Neuronal stem cell (in vitro differentiated cells): ENCODE data around the gene ASPM.
A peak's percentile ranks its signal among the peaks of the same experiment; 100 is the strongest.

Experiments used
- DNase-seq: peaks from one replicate; pipeline ENCODE4 v3.0.0-alpha.2; 2013; ENCODE audit warnings: low spot score
- H2AFZ ChIP-seq: one replicate; pipeline ENCODE4 v1.6.1; 2013; ENCODE audit warnings: mild to moderate bottlenecking, low read length, inconsistent platforms
- H2AK5ac ChIP-seq: 2 replicates; pipeline ENCODE4 v1.6.1; 2013; ENCODE audit warnings: low read depth, mild to moderate bottlenecking, inconsistent platforms, low read length, moderate library complexity, mixed read lengths
- H2BK120ac ChIP-seq: 2 replicates; pipeline ENCODE4 v1.6.1; 2013; ENCODE audit warnings: low read depth, mild to moderate bottlenecking, inconsistent platforms, low read length, moderate library complexity, mixed read lengths
- H2BK12ac ChIP-seq: one replicate; pipeline ENCODE4 v1.6.1; 2013; ENCODE audit warnings: low read length, inconsistent platforms
- H2BK15ac ChIP-seq: 2 replicates; pipeline ENCODE4 v1.6.1; 2013; ENCODE audit warnings: mild to moderate bottlenecking, low read length, inconsistent platforms, mixed read lengths
- H2BK5ac ChIP-seq: one replicate; pipeline ENCODE4 v1.6.1; 2013; ENCODE audit warnings: inconsistent platforms, mild to moderate bottlenecking, low read length, moderate library complexity
- H3K14ac ChIP-seq: one replicate; pipeline ENCODE4 v1.6.1; 2013; ENCODE audit warnings: low read length, inconsistent platforms
- H3K18ac ChIP-seq: 2 replicates; pipeline ENCODE4 v1.6.1; 2013; ENCODE audit warnings: low read length, inconsistent platforms
- H3K23ac ChIP-seq: 2 replicates; pipeline ENCODE4 v1.6.1; 2013; ENCODE audit warnings: low read depth, mild to moderate bottlenecking, mixed read lengths, low read length, inconsistent platforms; ENCODE audit not compliant: poor library complexity
- H3K27ac ChIP-seq: replicated peaks from 3 replicates; pipeline ENCODE4 v1.5.1; 2013; ENCODE audit warnings: low read length, inconsistent platforms
- H3K27me3 ChIP-seq, 3 experiments: 2 replicates each; pipeline ENCODE4 v1.6.1; 2013; ENCODE audit warnings: low read length in 3 of 3, mild to moderate bottlenecking in 2 of 3, inconsistent platforms in 1 of 3, low read depth in 1 of 3, mixed read lengths in 1 of 3, moderate library complexity in 1 of 3; ENCODE audit not compliant: control insufficient read depth in 3 of 3, insufficient read depth in 3 of 3
- H3K36me3 ChIP-seq, 2 donors: replicated peaks in 1 of 2; 2 replicates each; pipeline ENCODE4 v1.6.1; 2013; ENCODE audit warnings: low read length in 2 of 2; ENCODE audit not compliant: control insufficient read depth in 2 of 2, insufficient read depth in 2 of 2
- H3K4ac ChIP-seq: 2 replicates; pipeline ENCODE4 v1.6.1; 2013; ENCODE audit warnings: inconsistent platforms, mild to moderate bottlenecking, low read length, moderate library complexity
- H3K4me1 ChIP-seq, 2 donors: 1 replicate in 1 of 2; 2 replicates in 1 of 2; pipeline ENCODE4 v1.6.1; 2013; ENCODE audit warnings: low read length in 2 of 2, low read depth in 1 of 2; ENCODE audit not compliant: control insufficient read depth in 2 of 2, insufficient read depth in 1 of 2
- H3K4me2 ChIP-seq: one replicate; pipeline ENCODE4 v1.6.1; 2013; ENCODE audit warnings: mild to moderate bottlenecking, low read length, inconsistent platforms; ENCODE audit not compliant: insufficient read depth, poor library complexity, severe bottlenecking
- H3K4me3 ChIP-seq, 2 donors: 2 replicates each; pipeline ENCODE4 v1.5.1; 2013; ENCODE audit warnings: low read length in 2 of 2, mild to moderate bottlenecking in 2 of 2, inconsistent platforms in 1 of 2, moderate library complexity in 1 of 2
- H3K79me1 ChIP-seq: one replicate; pipeline ENCODE4 v1.6.1; 2013; ENCODE audit warnings: low read depth, mild to moderate bottlenecking, inconsistent platforms, low read length, moderate library complexity
- H3K9ac ChIP-seq: one replicate; pipeline ENCODE4 v1.6.1; 2013; ENCODE audit warnings: mild to moderate bottlenecking, low read depth, low read length, inconsistent platforms; ENCODE audit not compliant: poor library complexity
- H3K9me3 ChIP-seq, 2 donors: replicated peaks in 1 of 2; 2 replicates each; pipeline versions ENCODE3 to v1.6.1; 2013; ENCODE audit warnings: low read length in 2 of 2, mild to moderate bottlenecking in 2 of 2, inconsistent platforms in 1 of 2, low read depth in 1 of 2, mixed read lengths in 1 of 2, moderate library complexity in 1 of 2; ENCODE audit not compliant: control insufficient read depth in 2 of 2, insufficient read depth in 1 of 2
- H4K8ac ChIP-seq: one replicate; pipeline ENCODE4 v1.6.1; 2013; ENCODE audit warnings: low read depth, mild to moderate bottlenecking, inconsistent platforms, low read length, moderate library complexity
- H4K91ac ChIP-seq: one replicate; pipeline ENCODE4 v1.6.1; 2013; ENCODE audit warnings: low read length, low read depth, mild to moderate bottlenecking, inconsistent platforms; ENCODE audit not compliant: poor library complexity
- WGBS, 2 donors: extraction: QIAGEN DNeasy Blood & Tissue Kit; methylation state at CpG; one replicate each; pipeline ENCODE4 v1.1.7; 2013; ENCODE audit warnings: missing lambda C conversion rate in 2 of 2, mixed read lengths in 1 of 2; ENCODE audit not compliant: insufficient read length in 2 of 2, insufficient replicate concordance in 1 of 2; ENCODE audit errors: extremely low coverage in 2 of 2; 5-methylcytosine and 5-hydroxymethylcytosine counted together

Gene ASPM

GRCh38 chr1:197182716-197183115 is 36.2 kb upstream of the ASPM start:
- Histone ChIP-seq H3K36me3 (peaks cover 4 to 88% of the 10 kb centered on the region in 2 donors), H2BK15ac (no peak overlapping the region), H3K9ac (no peak overlapping the region), H3K9me3 (no peaks in the 10 kb centered on the region), H2BK5ac (no peak overlapping the region), H3K4me2 (no peak overlapping the region), H3K4me1 (no peaks in the 10 kb centered on the region), H3K27me3 (no peaks in the 10 kb centered on the region), H3K4me3 (no peak overlapping the region), H3K4ac (no peak overlapping the region), H4K8ac (no peak overlapping the region), H3K27ac (no peak overlapping the region), H3K79me1 (no peaks in the 10 kb centered on the region), H2AFZ (no peak overlapping the region), H2AK5ac (no peak overlapping the region), H2BK120ac (no peak overlapping the region), H3K14ac (no peak overlapping the region), H3K18ac (no peak overlapping the region), H4K91ac (no peak overlapping the region), H3K23ac (no peak overlapping the region), H2BK12ac (no peak overlapping the region)
- no peak for DNase-seq
- WGBS, 2 donors, result no CpG with 5 or more reads among the region's 3 CpGs

GRCh38 chr1:197181982-197182381 is 35.5 kb upstream of the ASPM start:
- no peaks in the 10 kb centered on the region for H3K4me1 ChIP-seq
- H4K91ac ChIP-seq, result no peak overlapping the region
- no peak overlapping the region for H3K9ac ChIP-seq
- H3K4ac ChIP-seq, result no peak overlapping the region
- no peaks in the 10 kb centered on the region for H3K27me3 ChIP-seq
- no peaks in the 10 kb centered on the region for H3K9me3 ChIP-seq
- H3K27ac ChIP-seq, result no peak overlapping the region
- no peak overlapping the region for H2BK120ac ChIP-seq
- H3K4me2 ChIP-seq, result no peak overlapping the region
- H3K23ac ChIP-seq, result no peak overlapping the region
- no peak overlapping the region for H2BK5ac ChIP-seq
- no peak overlapping the region for H4K8ac ChIP-seq
- no peak for DNase-seq
- no peak overlapping the region for H2BK12ac ChIP-seq
- no peak overlapping the region for H3K4me3 ChIP-seq
- no peak overlapping the region for H3K18ac ChIP-seq
- no CpG with 5 or more reads among the region's 3 CpGs for WGBS, 2 donors
- H3K14ac ChIP-seq, result no peak overlapping the region
- no peak overlapping the region for H2BK15ac ChIP-seq
- no peaks in the 10 kb centered on the region for H3K79me1 ChIP-seq
- H2AK5ac ChIP-seq, result no peak overlapping the region
- H2AFZ ChIP-seq, result no peak overlapping the region
- peaks cover 5 to 88% of the 10 kb centered on the region in 2 donors for H3K36me3 ChIP-seq

- H3K18ac ChIP-seq, result no peak overlapping the region
- no peak overlapping the region for H3K27ac ChIP-seq
- no peak overlapping the region for H2BK5ac ChIP-seq
- no peak overlapping the region for H2BK15ac ChIP-seq
- H3K23ac ChIP-seq, result no peak overlapping the region
- H2AK5ac ChIP-seq, result no peak overlapping the region
- H3K4me2 ChIP-seq, result no peak overlapping the region
- no peaks in the 10 kb centered on the region for H3K9me3 ChIP-seq
- no peak overlapping the region for H3K14ac ChIP-seq
- DNase-seq, result peak; percentile 3
- H2AFZ ChIP-seq, result no peak overlapping the region
- WGBS, 2 donors, result no CpG with 5 or more reads among the region's 3 CpGs
- H4K91ac ChIP-seq, result no peak overlapping the region
- peaks cover 6 to 88% of the 10 kb centered on the region in 2 donors for H3K36me3 ChIP-seq
- no peak overlapping the region for H4K8ac ChIP-seq
- H3K27me3 ChIP-seq, result no peaks in the 10 kb centered on the region
- no peaks in the 10 kb centered on the region for H3K4me1 ChIP-seq
- no peak overlapping the region for H2BK120ac ChIP-seq
- no peak overlapping the region for H2BK12ac ChIP-seq
- H3K9ac ChIP-seq, result no peak overlapping the region
- H3K79me1 ChIP-seq, result no peaks in the 10 kb centered on the region
- H3K4me3 ChIP-seq, result no peak overlapping the region
- no peak overlapping the region for H3K4ac ChIP-seq
Measured at GRCh38 chr1:197180252-197180878, 33.9 kb upstream of the ASPM start.

GRCh38 chr1:197178998-197179397 is 32.5 kb upstream of the ASPM start:
- Histone ChIP-seq H3K9me3 (no peaks in the 10 kb centered on the region), H3K9ac (no peak overlapping the region), H2BK120ac (no peak overlapping the region), H3K4me1 (no peaks in the 10 kb centered on the region), H3K14ac (no peak overlapping the region), H3K27ac (no peak overlapping the region), H3K36me3 (peaks cover 6 to 89% of the 10 kb centered on the region in 2 donors), H3K79me1 (no peaks in the 10 kb centered on the region), H3K27me3 (no peaks in the 10 kb centered on the region), H2AK5ac (no peak overlapping the region), H3K18ac (no peak overlapping the region), H2BK12ac (no peak overlapping the region), H2BK5ac (no peak overlapping the region), H3K4me2 (no peak overlapping the region), H2BK15ac (no peak overlapping the region), H4K91ac (no peak overlapping the region), H3K23ac (no peak overlapping the region), H3K4ac (no peak overlapping the region), H4K8ac (no peak overlapping the region), H3K4me3 (no peak overlapping the region), H2AFZ (no peak overlapping the region)
- DNase-seq, result no peak
- WGBS, 2 donors, result no CpG with 5 or more reads among the region's 1 CpG
